Stimulated activated CD8-positive, alpha-beta memory T cell treated with anti-CD3 and anti-CD28 coated beads, Interleukin-7, amount 100 ng/mL, for 1 hour (primary cell): ENCODE results near the gene HIBADH.
"Not testable (repeated sequence)": the region's sequence is repeated elsewhere in the genome, so short reads cannot be mapped to it uniquely, and the experiment has no call there.

Experiments
- DNase-seq, 2 donors: peaks; one replicate each; pipeline ENCODE4 v3.0.0-alpha.2; 2020; ENCODE audit warnings: low read depth in 2 of 2

The HIBADH gene

GRCh38 chr7:27601217-27601616 is 61.5 kb downstream of the HIBADH start:
- DNase-seq, result no peak

- DNase-seq, result no peak
Measured at GRCh38 chr7:27600247-27600646, 62.4 kb downstream of the HIBADH start.

- DNase-seq, result no peak
Measured at GRCh38 chr7:27595009-27595408, 67.7 kb downstream of the HIBADH start.

- no peak for DNase-seq
Measured at GRCh38 chr7:27593226-27593625, 69.5 kb downstream of the HIBADH start.

GRCh38 chr7:27590416-27590815 is 72.3 kb downstream of the HIBADH start:
- DNase-seq, result no peak

GRCh38 chr7:27587429-27587828 is 75.3 kb downstream of the HIBADH start:
- no peak for DNase-seq

- no peak for DNase-seq
Measured at GRCh38 chr7:27586825-27587224, 75.9 kb downstream of the HIBADH start.

- DNase-seq, result no peak
Measured at GRCh38 chr7:27585781-27586447, 76.8 kb downstream of the HIBADH start.

GRCh38 chr7:27581906-27582305 is 80.8 kb downstream of the HIBADH start:
- no peak for DNase-seq

GRCh38 chr7:27581119-27581518 is 81.6 kb downstream of the HIBADH start:
- no peak for DNase-seq

- DNase-seq, result no peak
Measured at GRCh38 chr7:27579565-27579964, 83.1 kb downstream of the HIBADH start.

GRCh38 chr7:27578169-27578568 is 84.5 kb downstream of the HIBADH start:
- not testable (repeated sequence) for DNase-seq

GRCh38 chr7:27576360-27576944 is 86.2 kb downstream of the HIBADH start:
- no peak for DNase-seq

- no peak for DNase-seq
Measured at GRCh38 chr7:27575613-27576012, 87.1 kb downstream of the HIBADH start.

- no peak for DNase-seq
Measured at GRCh38 chr7:27569106-27569505, 93.6 kb downstream of the HIBADH start.

GRCh38 chr7:27567266-27567665 is 95.4 kb downstream of the HIBADH start:
- DNase-seq, result no peak

GRCh38 chr7:27564881-27565482 is 97.7 kb downstream of the HIBADH start:
- DNase-seq, result no peak

GRCh38 chr7:27560706-27561235 is 101.9 kb downstream of the HIBADH start:
- DNase-seq, result no peak

- no peak for DNase-seq
Measured at GRCh38 chr7:27555670-27556069, 107.0 kb downstream of the HIBADH start.

GRCh38 chr7:27554826-27555225 is 107.9 kb downstream of the HIBADH start:
- no peak for DNase-seq

- no peak for DNase-seq
Measured at GRCh38 chr7:27553273-27553672, 109.4 kb downstream of the HIBADH start.

GRCh38 chr7:27551803-27552400 is 110.8 kb downstream of the HIBADH start:
- DNase-seq, result no peak

- no peak for DNase-seq
Measured at GRCh38 chr7:27549606-27550005, 113.1 kb downstream of the HIBADH start.
